DMS 273 (cell line): ENCODE data around the gene CCDC146.

Experiments
- DNase-seq: peaks from one replicate; lab custom pipeline; 2025; ENCODE audit not compliant: unreplicated experiment; lab: John Stamatoyannopoulos, UW

CCDC146 gene

GRCh38 chr7:77281780-77282478 lies 159.5 kb downstream of the CCDC146 start:
- no peak for DNase-seq

- no peak for DNase-seq
Measured at GRCh38 chr7:77282897-77283296, 160.5 kb downstream of the CCDC146 start.

GRCh38 chr7:77284005-77284404 lies 161.6 kb downstream of the CCDC146 start:
- no peak for DNase-seq

GRCh38 chr7:77284616-77285015 lies 162.2 kb downstream of the CCDC146 start:
- no peak for DNase-seq

GRCh38 chr7:77288676-77289320 lies 166.4 kb downstream of the CCDC146 start:
- DNase-seq, result no peak

- no peak for DNase-seq
Measured at GRCh38 chr7:77289387-77289786, 167.0 kb downstream of the CCDC146 start.

- no peak for DNase-seq
Measured at GRCh38 chr7:77290425-77290824, 168.0 kb downstream of the CCDC146 start.

GRCh38 chr7:77293046-77293445 lies 170.6 kb downstream of the CCDC146 start:
- DNase-seq, result peak; percentile 14

- no peak for DNase-seq
Measured at GRCh38 chr7:77295549-77295948, 173.1 kb downstream of the CCDC146 start.

- no peak for DNase-seq
Measured at GRCh38 chr7:77306231-77307067, 184.0 kb downstream of the CCDC146 start.

GRCh38 chr7:77308792-77309191 lies 186.4 kb downstream of the CCDC146 start:
- no peak for DNase-seq

- DNase-seq, result no peak
Measured at GRCh38 chr7:77309714-77310220, 187.4 kb downstream of the CCDC146 start.

GRCh38 chr7:77310982-77311381 lies 188.6 kb downstream of the CCDC146 start:
- no peak for DNase-seq

GRCh38 chr7:77313085-77313484 lies 190.7 kb downstream of the CCDC146 start:
- no peak for DNase-seq

GRCh38 chr7:77313876-77314480 lies 191.6 kb downstream of the CCDC146 start:
- no peak for DNase-seq

GRCh38 chr7:77315182-77315591 lies 192.8 kb downstream of the CCDC146 start:
- no peak for DNase-seq

- no peak for DNase-seq
Measured at GRCh38 chr7:77316219-77316978, 194.0 kb downstream of the CCDC146 start.

- no peak for DNase-seq
Measured at GRCh38 chr7:77318019-77318418, 195.6 kb downstream of the CCDC146 start.

GRCh38 chr7:77320137-77320536 lies 197.7 kb downstream of the CCDC146 start:
- peak; percentile 35 for DNase-seq

- DNase-seq, result peak; percentile 52
Measured at GRCh38 chr7:77320714-77321113, 198.3 kb downstream of the CCDC146 start.
